Caco-2 (cell line): ENCODE results near the gene INPP4B. TPM values are rescaled to one million over a fixed set of nuclear protein-coding genes. Genes with fewer than 3 reads are reported as not detected.

Experiments
- BruUV-seq: library from RNA; stranded (reverse); fragments of 400-500 nt; replicated peaks from 2 replicates; lab custom pipeline; 2021; lab: Mats Ljungman, UMichigan
- CTCF ChIA-PET: fragments of 300-600 bp; sonication (Branson Sonifier 250); formaldehyde crosslinking; loops from one replicate; lab custom pipeline; 2022; ENCODE audit warnings: antibody characterized with exemption; lab: Charles Lee
- POLR2A ChIA-PET: fragments of 300-600 bp; sonication (Branson Sonifier 250); formaldehyde crosslinking; loops from one replicate; lab custom pipeline; 2022; ENCODE audit warnings: antibody characterized with exemption; lab: Charles Lee
- DNase-seq, 2 experiments: peaks; one replicate each; pipeline versions ENCODE4 v3.0.0 to v3.0.0-alpha.2; 2020 to 2022
- H3K27me3 ChIP-seq: replicated peaks from 2 replicates; pipeline ENCODE4 v1.6.0; 2011; ENCODE audit warnings: low read length; ENCODE audit not compliant: control insufficient read depth, insufficient read depth
- H3K36me3 ChIP-seq: 2 replicates; pipeline ENCODE4 v1.5.1; 2011; ENCODE audit warnings: low read length; ENCODE audit not compliant: control insufficient read depth, insufficient read depth
- H3K4me1 ChIP-seq: fragments of 250-450 bp; sonication (Bioruptor Pico); 2 replicates; pipeline ENCODE4 v1.5.1; 2020; ENCODE audit warnings: mild to moderate bottlenecking
- H3K4me3 ChIP-seq: 2 replicates; pipeline ENCODE4 v1.5.1; 2011; ENCODE audit warnings: low read depth, mild to moderate bottlenecking, control low read depth, low read length
- H3K9me3 ChIP-seq: fragments of 250-450 bp; sonication (Bioruptor Pico); 2 replicates; pipeline ENCODE4 v1.5.1; 2020; ENCODE audit warnings: mild to moderate bottlenecking, moderate library complexity
- H3K27ac Mint-ChIP-seq: one replicate; pipeline ENCODE4 v1.8.0; 2022; ENCODE audit warnings: mixed read lengths; ENCODE audit not compliant: unreplicated experiment
- H3K27me3 Mint-ChIP-seq: one replicate; pipeline ENCODE4 v1.8.0; 2022; ENCODE audit warnings: mixed read lengths; ENCODE audit not compliant: insufficient read depth, unreplicated experiment
- H3K36me3 Mint-ChIP-seq: one replicate; pipeline ENCODE4 v1.8.0; 2022; ENCODE audit warnings: mild to moderate bottlenecking, mixed read lengths; ENCODE audit not compliant: insufficient read depth, unreplicated experiment
- H3K4me1 Mint-ChIP-seq: one replicate; pipeline ENCODE4 v1.8.0; 2022; ENCODE audit warnings: low read depth, mixed read lengths; ENCODE audit not compliant: unreplicated experiment
- H3K4me3 Mint-ChIP-seq: one replicate; pipeline ENCODE4 v1.8.0; 2022; ENCODE audit warnings: mild to moderate bottlenecking, moderate library complexity, mixed read lengths; ENCODE audit not compliant: unreplicated experiment
- H3K9me3 Mint-ChIP-seq: one replicate; pipeline ENCODE4 v1.8.0; 2022; ENCODE audit warnings: mixed read lengths; ENCODE audit not compliant: unreplicated experiment
- intact Hi-C: fragments of 100-400 bp; cut with micrococcal nuclease; formaldehyde crosslinking; loops from one replicate; pipeline ENCODE4 v1.10.0; 2022; ENCODE audit not compliant: unreplicated experiment
- total RNA-seq: library from RNA; stranded (reverse); gene quantifications from 2 replicates; pipeline ENCODE4 v1.2.3, GENCODE V29; 2022
- TF ChIP-seq, protein P1 (sequence below), 2 experiments: fragments of 200-600 bp in 1 of 2; IDR thresholded peaks; 1 replicate in 1 of 2; 2 replicates in 1 of 2; pipeline versions ENCODE4 v1.5.1 to v1.8.0; 2011 to 2022; ENCODE audit warnings: antibody characterized with exemption in 1 of 2, control low read depth in 1 of 2, inconsistent platforms in 1 of 2, low read depth in 1 of 2, low read length in 1 of 2, mild to moderate bottlenecking in 1 of 2, moderate library complexity in 1 of 2; ENCODE audit not compliant: insufficient read depth in 1 of 2, severe bottlenecking in 1 of 2, unreplicated experiment in 1 of 2

INPP4B gene
- total RNA-seq, 1 experiment from 2014 or later, result 10.3 TPM

DNA sequence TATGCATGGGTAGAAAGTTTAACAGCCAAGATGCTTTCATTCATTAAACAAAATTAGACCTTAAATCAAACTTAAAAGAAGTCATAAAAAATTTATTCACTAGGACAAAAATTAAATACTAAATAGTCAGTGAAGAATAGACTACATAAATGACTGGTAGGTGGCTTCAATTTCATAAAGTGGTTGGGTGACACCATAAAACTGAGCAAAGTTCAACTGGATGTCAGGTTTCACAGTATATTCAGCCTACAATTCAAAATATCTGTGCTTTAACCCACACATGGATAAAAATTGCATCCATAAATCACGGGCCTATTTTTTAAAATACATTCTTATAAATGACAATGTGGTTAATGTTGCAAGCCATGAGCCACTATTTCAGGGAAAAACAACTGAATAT, 627.4 kb downstream of the INPP4B start:
- Histone ChIP-seq H3K36me3 (no peaks in the 10 kb centered on the region), H3K4me3 (no peak overlapping the region), H3K9me3 (no peaks in the 10 kb centered on the region), H3K27me3 (no peaks in the 10 kb centered on the region), H3K4me1 (no peaks in the 10 kb centered on the region)
- Mint-ChIP-seq H3K4me3 (no peak overlapping the region), H3K4me1 (no peaks in the 10 kb centered on the region), H3K27me3 (no peaks in the 10 kb centered on the region), H3K27ac (no peak overlapping the region), H3K9me3 (no peaks in the 10 kb centered on the region), H3K36me3 (peaks cover 6% of the 10 kb centered on the region)
- ChIA-PET CTCF (no interaction called here), POLR2A (no interaction called here)
- TF ChIP-seq, protein P1, sequence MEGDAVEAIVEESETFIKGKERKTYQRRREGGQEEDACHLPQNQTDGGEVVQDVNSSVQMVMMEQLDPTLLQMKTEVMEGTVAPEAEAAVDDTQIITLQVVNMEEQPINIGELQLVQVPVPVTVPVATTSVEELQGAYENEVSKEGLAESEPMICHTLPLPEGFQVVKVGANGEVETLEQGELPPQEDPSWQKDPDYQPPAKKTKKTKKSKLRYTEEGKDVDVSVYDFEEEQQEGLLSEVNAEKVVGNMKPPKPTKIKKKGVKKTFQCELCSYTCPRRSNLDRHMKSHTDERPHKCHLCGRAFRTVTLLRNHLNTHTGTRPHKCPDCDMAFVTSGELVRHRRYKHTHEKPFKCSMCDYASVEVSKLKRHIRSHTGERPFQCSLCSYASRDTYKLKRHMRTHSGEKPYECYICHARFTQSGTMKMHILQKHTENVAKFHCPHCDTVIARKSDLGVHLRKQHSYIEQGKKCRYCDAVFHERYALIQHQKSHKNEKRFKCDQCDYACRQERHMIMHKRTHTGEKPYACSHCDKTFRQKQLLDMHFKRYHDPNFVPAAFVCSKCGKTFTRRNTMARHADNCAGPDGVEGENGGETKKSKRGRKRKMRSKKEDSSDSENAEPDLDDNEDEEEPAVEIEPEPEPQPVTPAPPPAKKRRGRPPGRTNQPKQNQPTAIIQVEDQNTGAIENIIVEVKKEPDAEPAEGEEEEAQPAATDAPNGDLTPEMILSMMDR (IDR thresholded peaks at IDR 0.05; ENCODE audit: insufficient read depth in 1 of 2, low read depth in 1 of 2, low read length in 1 of 2, severe bottlenecking in 1 of 2, unreplicated experiment in 1 of 2), result no peak
- intact Hi-C loops, result no loop called here
- BruUV-seq, result no TSS peak
- DNase-seq, result no peak

DNA sequence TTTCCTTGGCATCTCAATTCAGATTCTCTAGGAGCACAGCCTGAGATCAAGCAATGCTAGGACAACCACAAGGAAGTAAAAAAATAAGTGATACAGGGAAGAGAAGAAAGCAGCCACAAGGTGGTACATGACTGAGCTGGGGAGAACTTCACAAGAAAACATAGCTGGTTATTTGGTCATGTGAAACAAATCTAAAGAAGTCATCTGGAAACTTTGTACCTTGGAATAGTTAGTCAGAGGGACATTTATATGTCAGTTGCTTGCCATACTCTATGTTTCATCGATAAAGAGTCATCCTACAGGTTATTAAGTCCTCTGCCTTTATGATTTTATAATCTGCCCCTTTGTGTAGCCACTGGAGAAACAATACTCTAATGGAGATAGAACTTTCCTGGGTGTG, 634.7 kb downstream of the INPP4B start:
- Histone ChIP-seq H3K27me3 (no peaks in the 10 kb centered on the region), H3K4me3 (no peak overlapping the region), H3K9me3 (no peaks in the 10 kb centered on the region), H3K4me1 (no peaks in the 10 kb centered on the region), H3K36me3 (no peaks in the 10 kb centered on the region)
- Mint-ChIP-seq H3K36me3 (no peaks in the 10 kb centered on the region), H3K4me1 (no peaks in the 10 kb centered on the region), H3K27ac (no peak overlapping the region), H3K4me3 (no peak overlapping the region), H3K9me3 (no peaks in the 10 kb centered on the region), H3K27me3 (no peaks in the 10 kb centered on the region)
- BruUV-seq, result no TSS peak
- ChIA-PET POLR2A (no interaction called here), CTCF (no interaction called here)
- no peak for DNase-seq
- intact Hi-C loops, result no loop called here
- TF ChIP-seq, protein P1 (IDR thresholded peaks at IDR 0.05; ENCODE audit: insufficient read depth in 1 of 2, low read depth in 1 of 2, low read length in 1 of 2, severe bottlenecking in 1 of 2, unreplicated experiment in 1 of 2), result no peak

DNA sequence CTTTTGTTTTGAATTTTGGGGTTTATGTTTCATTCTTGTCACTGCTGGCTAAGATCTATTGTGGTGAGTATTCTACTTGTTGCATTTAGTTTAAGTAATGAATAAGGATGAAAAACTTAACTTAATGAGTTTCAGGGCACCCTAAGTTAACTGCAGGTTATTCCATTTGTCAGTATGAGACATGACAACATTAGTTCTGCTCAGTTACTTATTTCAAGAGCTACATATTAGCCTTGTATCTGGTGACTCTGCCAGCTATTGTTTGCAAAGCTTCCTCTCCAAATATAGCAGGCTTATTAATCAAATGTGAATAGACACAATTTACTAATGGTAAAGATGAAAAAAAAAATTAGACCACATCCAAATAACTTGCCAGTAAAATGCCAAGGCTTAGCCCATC, 642.6 kb downstream of the INPP4B start:
- H3K27ac Mint-ChIP-seq, result no peak overlapping the region
- H3K4me1 ChIP-seq, result no peaks in the 10 kb centered on the region
- TF ChIP-seq, protein P1 (IDR thresholded peaks at IDR 0.05; ENCODE audit: insufficient read depth in 1 of 2, low read depth in 1 of 2, low read length in 1 of 2, severe bottlenecking in 1 of 2, unreplicated experiment in 1 of 2), result no peak
- H3K36me3 Mint-ChIP-seq, result no peaks in the 10 kb centered on the region
- no peak overlapping the region for H3K4me3 ChIP-seq
- no peaks in the 10 kb centered on the region for H3K9me3 Mint-ChIP-seq
- ChIA-PET CTCF (no interaction called here), POLR2A (no interaction called here)
- intact Hi-C loops, result no loop called here
- no peaks in the 10 kb centered on the region for H3K4me1 Mint-ChIP-seq
- H3K4me3 Mint-ChIP-seq, result no peak overlapping the region
- H3K27me3 Mint-ChIP-seq, result no peaks in the 10 kb centered on the region
- no TSS peak for BruUV-seq
- no peak for DNase-seq
- no peaks in the 10 kb centered on the region for H3K27me3 ChIP-seq
- H3K36me3 ChIP-seq, result no peaks in the 10 kb centered on the region
- no peaks in the 10 kb centered on the region for H3K9me3 ChIP-seq
